GM19035 (cell line): ENCODE data around the gene NXNL2.
A peak's percentile ranks its signal among the peaks of the same experiment; 100 is the strongest.

ENCODE experiments used
- ATAC-seq: cut with Tn5 transposase; IDR thresholded peaks from one replicate; pipeline ENCODE4 v1.9.1; 2021; ENCODE audit not compliant: unreplicated experiment

The NXNL2 gene

DNA sequence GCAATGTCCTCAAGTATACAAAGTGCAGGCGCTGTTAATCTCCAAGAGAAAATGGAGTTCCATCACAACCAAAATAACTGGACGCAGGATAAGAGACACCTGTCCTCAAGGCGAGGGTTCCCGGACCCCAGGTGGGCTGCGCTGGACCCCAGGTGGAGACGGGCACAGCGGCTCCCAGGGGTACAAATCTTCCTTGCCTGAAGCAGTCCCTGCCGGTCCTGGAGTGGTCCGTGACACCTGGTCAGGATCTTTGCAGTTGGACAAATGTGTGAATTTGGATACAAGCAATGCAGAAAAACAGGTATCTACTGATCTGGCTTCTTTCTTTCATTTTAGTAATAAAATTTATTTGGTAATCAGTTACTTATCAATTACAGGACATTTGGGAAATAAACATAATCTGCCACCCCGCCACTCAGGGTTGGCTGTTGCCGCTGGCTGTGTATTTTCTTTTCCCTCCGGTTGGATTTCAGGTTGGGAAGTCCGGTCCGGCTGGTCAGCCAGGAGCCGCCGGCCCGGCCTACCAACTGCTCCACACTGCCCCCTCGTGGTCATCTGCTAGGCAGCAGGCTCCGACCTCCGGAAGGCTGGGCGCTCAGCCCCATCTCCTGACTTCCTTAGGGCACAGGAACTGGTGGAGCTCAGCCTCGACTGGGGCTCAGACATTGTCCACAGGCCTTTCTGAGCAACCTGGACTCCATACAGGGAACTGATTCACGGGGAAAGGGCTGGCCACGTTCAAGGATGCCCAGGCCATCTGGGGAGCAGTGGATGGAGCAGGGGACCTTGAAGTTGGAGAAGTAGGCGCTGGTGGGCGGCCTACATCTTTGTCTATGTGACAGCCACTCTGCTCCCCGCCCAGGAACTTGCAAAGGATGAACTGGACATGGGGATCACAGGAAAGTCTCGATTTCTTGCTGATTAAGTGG, 43.4 kb downstream of the NXNL2 start:
- peak; percentile 84 for ATAC-seq

DNA sequence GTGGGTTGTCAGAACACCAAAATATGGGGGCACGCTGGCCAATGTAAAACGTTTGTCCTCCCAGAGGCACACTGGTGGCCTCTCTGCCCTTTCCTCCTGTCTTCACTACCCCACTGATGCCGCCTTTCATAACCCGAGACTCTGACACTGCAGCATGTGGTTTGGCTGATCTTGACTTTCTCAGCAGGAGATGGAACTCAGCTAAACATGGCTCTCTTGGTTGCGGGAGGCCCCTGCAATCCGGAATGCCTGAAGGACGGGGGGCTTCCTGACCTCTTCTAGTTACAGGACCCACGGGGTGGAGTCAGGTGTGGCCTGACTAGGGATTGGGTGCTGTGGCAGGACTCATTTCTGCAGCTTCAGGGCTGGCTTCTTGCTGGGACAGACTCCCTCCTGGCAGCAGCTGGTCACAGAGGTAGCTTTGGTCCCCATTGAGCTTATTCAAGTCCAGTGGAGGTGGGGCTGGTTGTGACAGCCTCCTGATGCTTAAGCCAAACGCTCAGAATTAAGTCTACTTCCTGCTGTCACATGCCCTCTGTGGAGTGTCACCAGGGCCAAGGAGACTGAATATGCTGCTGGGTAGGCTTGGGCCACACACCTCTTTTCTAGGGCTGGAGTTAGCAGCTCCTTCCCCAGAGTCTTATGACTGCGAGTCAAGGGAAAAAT, 44.2 kb downstream of the NXNL2 start:
- ATAC-seq, result no peak

DNA sequence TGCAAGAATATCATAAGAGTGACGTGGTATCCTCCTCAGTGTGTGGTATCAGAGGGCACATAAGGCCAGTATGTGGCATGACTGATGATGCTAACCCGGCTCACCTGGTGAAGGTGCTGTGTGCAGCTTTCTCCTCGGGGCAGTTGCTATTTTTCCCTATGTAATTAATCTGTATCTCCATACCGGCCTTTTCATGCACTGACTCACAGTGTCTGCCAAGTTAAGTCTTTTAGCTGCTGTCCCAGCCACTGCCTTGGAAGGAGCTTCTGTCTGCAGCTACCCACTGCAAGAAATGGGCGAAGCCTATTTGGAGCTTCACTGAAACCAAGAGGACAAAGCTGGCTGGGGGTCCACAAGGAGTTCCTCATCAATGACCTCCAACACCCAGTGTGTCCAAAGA, 46.0 kb downstream of the NXNL2 start:
- ATAC-seq, result no peak

DNA sequence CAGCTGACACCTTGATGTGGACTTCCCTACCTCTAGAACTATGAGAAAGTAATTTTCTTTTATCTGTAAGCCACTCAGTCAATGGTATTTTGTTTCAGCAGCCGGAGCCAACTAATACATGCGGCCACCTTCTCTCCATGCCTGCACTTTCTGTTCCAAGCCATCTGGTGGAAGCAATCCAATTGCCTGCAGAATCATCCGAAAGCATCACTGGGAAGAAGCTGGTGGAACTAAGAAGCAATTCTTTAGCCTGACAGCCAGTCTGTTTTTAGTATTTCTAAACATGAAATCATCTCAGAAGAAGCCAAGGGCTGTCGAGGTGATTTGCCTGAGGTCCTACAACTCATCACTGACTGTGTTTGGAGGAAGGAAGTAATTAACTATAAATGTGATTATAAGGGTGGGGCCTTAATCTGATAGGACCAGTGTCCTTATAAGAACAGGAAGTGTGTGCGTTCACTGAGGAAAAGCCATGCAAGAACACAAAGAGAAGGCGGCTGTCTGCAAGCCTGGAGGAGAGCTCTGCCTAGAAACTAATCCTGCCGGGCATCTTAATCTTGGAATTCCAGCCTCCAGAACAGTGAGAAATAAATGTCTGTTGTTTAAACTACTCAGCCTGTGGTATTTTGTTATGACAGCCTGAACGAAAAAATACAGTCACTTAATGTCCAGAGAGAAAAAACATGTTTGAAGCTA, 49.1 kb downstream of the NXNL2 start:
- ATAC-seq, result no peak

DNA sequence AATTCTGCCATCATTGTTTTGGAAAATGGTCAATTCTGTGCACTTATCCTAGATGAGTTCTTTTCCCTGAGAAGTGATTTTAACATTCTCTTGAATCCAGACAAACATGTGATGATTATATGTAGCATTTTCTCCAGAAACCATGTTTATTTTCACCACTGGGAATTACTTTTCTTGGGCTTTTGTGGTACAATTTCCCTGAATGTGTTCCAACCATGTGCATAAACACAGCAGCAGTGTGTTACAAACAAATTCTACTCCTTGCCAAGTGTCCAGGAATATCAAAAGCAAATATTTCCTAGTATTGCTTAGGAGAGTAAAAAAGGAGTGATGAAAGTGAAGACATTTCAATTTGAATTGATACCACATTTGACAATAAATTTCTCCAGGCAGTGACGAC, 50.4 kb downstream of the NXNL2 start:
- ATAC-seq, result no peak

DNA sequence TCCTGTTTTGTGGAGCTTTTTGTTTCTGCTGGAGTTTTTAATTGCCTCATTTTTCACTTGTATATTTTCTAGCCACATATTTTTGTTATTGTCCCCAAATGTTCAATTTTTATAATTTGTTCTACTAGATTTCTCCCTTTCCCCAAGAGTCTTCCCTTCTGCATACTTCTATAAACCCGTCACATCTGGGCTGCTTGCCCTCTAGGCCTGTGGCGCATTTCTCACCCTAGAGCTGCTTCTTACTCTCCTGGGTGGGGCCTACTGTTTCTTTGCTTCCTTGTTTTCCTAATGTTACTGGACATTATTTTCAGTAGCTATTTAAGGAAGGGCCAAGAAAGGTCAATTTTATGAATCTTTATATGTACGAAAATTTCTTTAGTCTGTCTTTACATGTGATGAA, 51.5 kb downstream of the NXNL2 start:
- no peak for ATAC-seq

DNA sequence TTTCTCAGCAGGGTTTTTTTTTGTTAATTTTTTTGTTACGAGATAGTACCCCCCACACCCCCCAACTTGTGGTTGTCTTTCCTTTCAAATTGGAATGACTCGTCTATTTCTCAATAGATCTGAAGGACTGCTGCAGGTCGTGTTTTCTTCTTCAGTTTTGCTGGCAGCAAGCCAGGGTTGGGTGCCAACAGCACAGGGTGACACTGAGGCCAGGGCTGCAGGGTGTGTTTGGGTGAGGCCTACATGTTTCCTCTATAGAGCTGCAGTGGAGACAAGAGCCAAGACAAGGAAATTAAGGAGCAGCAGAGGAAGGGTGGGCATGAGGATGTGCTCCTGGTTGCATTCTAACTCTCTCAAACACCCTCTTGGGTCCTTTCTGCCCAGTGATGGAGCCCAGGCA, 52.2 kb downstream of the NXNL2 start:
- no peak for ATAC-seq

DNA sequence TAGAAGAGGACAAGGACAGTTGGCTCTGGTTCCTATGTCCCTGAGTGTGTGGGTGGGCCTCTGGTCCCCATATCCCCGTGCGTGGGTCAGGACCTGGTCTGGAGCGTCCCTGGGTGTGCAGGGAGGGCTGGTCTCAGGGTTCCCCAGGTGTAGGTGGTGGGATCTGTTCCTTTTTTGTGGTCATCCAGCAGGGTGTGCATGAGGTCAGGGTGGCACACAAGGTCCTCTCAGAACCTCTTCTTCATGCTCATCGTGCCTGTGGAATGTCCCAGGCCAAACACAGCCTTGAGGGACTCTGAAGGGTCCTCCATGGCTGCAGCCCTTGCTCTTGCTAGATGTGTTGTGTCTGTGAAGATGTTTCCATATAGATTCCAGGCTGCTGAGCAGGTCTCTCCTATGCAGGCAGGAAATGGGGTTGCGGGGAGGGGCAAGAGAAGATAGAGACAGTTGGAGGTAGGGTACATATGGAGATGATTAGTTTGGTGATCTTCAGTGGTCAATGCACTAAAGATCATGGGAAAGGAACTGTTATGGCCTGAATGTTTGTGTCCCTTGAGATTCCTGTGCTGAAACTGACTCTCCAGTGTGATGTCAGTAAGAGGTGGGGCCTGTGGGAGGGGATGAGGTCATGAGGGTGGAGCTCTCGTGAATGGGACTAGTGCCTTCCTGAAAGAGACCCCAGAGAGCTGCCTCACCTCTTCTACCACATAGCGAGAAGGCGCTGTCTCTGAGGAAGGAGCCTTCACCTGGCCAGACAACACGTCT, 53.1 kb downstream of the NXNL2 start:
- ATAC-seq, result no peak

DNA sequence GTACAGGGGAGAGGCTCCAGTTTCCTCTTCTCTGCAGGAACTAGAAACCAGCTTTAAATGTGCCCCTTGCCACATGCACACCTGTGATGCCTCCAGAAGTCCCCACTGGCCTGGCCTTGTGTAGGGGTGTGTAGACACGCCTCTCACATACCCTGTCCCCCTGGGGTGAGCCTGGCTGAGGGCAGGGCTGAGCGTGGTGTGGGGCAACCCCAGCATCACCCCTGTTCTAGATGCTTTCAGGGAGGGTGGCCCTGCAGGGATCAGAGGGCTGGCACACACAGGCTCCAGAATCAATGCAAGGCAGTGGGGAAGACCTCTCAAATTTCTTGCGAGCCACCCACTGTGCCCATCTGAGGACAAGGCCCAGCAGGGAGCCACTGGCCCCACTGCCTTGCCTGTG, 54.7 kb downstream of the NXNL2 start:
- ATAC-seq, result no peak

DNA sequence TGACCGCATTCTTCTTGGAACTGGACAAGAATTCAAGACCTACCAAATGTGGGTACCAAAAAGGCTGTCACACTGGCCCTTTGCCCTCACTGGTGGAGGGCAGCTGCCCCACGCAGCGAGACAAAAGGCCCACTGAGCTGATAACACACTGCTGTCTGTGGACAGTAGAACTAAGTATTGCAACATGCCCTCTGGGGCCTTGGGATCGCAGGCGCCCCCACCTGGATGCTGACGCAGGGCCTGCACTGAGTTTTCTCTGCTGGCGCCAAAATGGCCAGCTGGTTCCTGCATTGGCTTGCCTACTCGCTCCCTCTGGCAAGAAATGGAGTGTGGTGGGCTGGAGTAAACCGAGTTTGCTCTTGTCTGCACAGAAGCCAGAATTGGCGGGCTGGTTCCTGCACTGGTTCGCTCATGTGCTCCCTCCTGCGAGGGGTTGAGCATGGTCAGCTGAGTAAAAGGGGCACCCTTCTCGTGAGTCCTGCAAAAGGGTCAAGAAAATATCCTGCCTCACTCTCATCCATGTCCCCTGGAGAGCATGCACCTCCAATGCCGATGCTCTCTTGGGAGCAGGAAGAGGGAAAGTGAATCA, 55.7 kb downstream of the NXNL2 start:
- ATAC-seq, result no peak

DNA sequence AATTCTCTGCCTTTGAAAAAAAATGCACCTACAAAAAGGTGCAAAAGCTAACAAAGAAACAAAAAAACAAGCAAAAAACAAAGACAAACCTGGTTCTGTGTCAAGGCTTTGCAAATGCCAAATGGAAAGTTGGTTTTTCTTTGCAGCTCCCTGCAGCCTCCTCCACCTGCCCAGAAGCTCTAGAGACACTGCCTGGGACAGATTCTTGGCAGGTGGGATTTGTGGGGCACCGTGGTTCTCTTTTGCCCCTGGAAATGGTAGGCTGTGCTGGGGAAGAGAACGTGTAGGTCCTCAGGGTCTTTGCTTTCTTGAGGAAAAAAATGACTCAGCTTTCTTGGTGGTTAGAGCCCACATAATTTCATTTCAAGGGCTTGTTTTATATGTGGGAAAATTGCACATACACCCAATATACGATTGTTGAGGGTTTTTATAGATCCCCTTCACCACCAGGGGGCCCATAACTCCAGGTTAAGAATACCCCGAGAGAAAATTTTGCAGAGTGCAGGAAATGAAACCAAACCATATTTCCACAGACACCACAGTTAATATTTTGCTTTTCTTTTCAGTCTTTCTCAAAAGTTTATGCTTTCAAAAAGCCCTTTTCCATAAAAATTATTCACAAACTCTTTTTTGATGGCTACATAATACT, 58.7 kb downstream of the NXNL2 start:
- ATAC-seq, result peak; percentile 86
